HFFc6 (cell line): ENCODE results near the gene LRRTM4. TPM values are rescaled to one million over a fixed set of nuclear protein-coding genes. Genes with fewer than 3 reads are reported as not detected.

Source experiments
- DNase-seq: peaks from one replicate; pipeline ENCODE4 v3.0.0-alpha.2; 2018
- H3K27ac Mint-ChIP-seq: 2 replicates; pipeline ENCODE4 v1.8.0; 2020; ENCODE audit warnings: mild to moderate bottlenecking, mixed read lengths
- H3K27me3 Mint-ChIP-seq: 2 replicates; pipeline ENCODE4 v1.8.0; 2021; ENCODE audit warnings: mild to moderate bottlenecking, moderate library complexity, mixed read lengths; ENCODE audit not compliant: insufficient read depth
- H3K36me3 Mint-ChIP-seq: 2 replicates; pipeline ENCODE4 v1.8.0; 2021; ENCODE audit warnings: low read depth, mixed read lengths
- H3K4me1 Mint-ChIP-seq: 2 replicates; pipeline ENCODE4 v1.8.0; 2020; ENCODE audit warnings: low read depth, mixed read lengths
- H3K4me3 Mint-ChIP-seq: 2 replicates; pipeline ENCODE4 v1.8.0; 2020; ENCODE audit warnings: mild to moderate bottlenecking, moderate library complexity, mixed read lengths
- H3K9me3 Mint-ChIP-seq: 2 replicates; pipeline ENCODE4 v1.8.0; 2020; ENCODE audit warnings: mild to moderate bottlenecking, mixed read lengths
- total RNA-seq, 6 experiments: library from RNA; stranded (reverse); fragmentation: NEBNext Ultra II Directional; extraction: Animal tissue kit (Norgen Biotek cat#: 25700); gene quantifications; 2 replicates in 1 of 6; 3 replicates in 5 of 6; pipeline ENCODE4 v1.2.3, GENCODE V29; 2021
- TF ChIP-seq, protein P1 (sequence below): fragments of 200-600 bp; sonication (generic); IDR thresholded peaks from 2 replicates; pipeline ENCODE4 v1.5.0; 2021; ENCODE audit warnings: antibody characterized with exemption, mild to moderate bottlenecking

The LRRTM4 gene
- total RNA-seq, 6 experiments from 2014 or later: not detected

DNA sequence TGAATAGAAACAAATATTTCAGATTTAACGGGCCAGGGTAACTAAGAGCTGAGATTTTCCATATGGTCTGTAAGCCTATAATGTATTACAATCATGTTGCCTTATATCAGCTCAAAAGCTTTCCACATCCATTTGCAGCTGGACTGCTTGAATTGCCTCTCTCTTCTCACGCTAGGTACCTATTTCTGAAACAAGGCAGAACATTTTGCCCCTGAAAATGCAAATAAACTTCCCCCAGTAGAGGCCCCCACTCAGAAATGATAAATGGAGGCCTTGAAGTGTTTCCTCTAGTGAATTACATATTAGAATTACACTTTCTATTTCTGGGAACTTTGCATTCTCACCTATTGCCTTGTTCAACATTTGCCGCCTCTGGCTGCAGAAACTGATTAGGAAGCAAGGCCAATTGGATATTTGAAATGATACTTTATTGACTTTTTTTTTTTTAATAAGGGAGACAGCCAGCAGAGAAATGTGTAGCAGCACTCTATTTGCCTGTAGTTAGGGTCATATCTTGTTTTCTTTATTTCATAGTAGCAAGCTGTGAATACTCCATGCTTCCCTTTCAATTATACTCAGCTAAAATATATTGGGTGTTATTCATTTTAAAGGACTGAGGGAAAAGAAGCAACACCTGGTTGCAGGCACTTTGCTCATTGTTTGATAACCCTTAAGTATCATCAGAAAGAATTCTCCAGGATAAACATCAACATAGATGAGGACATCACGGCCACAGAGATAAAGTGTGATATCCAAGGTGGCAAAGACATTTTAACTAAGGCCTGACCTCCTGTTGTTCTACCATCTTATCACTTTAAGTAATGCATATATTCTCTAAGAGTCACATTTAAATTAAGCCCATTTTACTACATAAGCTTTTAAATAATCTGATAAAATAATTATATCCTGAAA, 505.5 kb downstream of the LRRTM4 start:
- Mint-ChIP-seq H3K9me3 (peaks cover 19% of the 10 kb centered on the region), H3K36me3 (no peaks in the 10 kb centered on the region; the same call in 1 of the 2 replicates), H3K27me3 (no peaks in the 10 kb centered on the region), H3K27ac (no peak overlapping the region), H3K4me3 (no peak overlapping the region), H3K4me1 (no peaks in the 10 kb centered on the region)
- TF ChIP-seq, protein P1, sequence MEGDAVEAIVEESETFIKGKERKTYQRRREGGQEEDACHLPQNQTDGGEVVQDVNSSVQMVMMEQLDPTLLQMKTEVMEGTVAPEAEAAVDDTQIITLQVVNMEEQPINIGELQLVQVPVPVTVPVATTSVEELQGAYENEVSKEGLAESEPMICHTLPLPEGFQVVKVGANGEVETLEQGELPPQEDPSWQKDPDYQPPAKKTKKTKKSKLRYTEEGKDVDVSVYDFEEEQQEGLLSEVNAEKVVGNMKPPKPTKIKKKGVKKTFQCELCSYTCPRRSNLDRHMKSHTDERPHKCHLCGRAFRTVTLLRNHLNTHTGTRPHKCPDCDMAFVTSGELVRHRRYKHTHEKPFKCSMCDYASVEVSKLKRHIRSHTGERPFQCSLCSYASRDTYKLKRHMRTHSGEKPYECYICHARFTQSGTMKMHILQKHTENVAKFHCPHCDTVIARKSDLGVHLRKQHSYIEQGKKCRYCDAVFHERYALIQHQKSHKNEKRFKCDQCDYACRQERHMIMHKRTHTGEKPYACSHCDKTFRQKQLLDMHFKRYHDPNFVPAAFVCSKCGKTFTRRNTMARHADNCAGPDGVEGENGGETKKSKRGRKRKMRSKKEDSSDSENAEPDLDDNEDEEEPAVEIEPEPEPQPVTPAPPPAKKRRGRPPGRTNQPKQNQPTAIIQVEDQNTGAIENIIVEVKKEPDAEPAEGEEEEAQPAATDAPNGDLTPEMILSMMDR: no peak
- DNase-seq: no peak

DNA sequence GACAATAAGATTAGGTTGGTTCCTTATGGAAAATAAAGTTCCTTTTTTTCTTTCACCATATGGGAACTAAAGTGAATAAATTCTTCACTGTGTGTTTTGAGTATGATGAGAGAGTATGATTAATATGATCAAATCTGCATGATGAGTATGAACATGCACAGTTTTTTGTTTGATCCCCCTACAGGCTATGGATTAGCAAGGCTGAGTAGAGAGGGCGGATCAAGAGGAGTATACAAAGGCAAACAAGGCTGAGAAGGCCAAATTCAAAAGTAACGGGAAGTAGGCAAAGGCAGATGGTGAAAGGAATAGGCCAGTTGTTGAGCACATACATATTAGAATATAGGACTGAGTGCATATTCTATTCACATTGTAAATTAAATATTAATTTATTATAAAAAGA, 508.2 kb downstream of the LRRTM4 start:
- TF ChIP-seq, protein P1: no peak
- no peak overlapping the region for H3K27ac Mint-ChIP-seq
- peaks cover 14% of the 10 kb centered on the region for H3K9me3 Mint-ChIP-seq
- no peak overlapping the region for H3K4me3 Mint-ChIP-seq
- H3K27me3 Mint-ChIP-seq: no peaks in the 10 kb centered on the region
- H3K4me1 Mint-ChIP-seq: no peaks in the 10 kb centered on the region
- DNase-seq: no peak
- H3K36me3 Mint-ChIP-seq: no peaks in the 10 kb centered on the region; the same call in 1 of the 2 replicates

DNA sequence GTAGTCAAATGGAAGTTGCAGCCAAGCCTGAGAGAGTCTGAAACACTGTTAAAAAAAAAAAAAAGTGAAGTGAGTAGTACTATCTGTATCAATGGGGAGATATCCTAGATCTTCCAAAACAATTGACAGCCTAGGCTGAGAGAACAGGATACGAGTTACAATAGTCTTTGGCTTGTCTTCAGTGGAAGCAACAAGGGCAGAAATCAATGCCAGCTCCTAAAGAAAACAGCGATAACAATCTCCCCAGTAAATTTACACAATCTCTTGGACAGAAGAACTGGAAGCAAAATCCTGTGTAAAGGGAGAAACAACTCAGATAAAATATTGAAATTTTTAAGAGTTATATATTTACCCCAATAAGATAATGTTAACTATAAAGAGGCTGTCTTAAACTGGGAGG, 508.7 kb downstream of the LRRTM4 start:
- H3K27ac Mint-ChIP-seq: no peak overlapping the region
- no peak overlapping the region for H3K4me3 Mint-ChIP-seq
- DNase-seq: no peak
- TF ChIP-seq, protein P1: no peak
- no peaks in the 10 kb centered on the region for H3K4me1 Mint-ChIP-seq
- no peaks in the 10 kb centered on the region for H3K27me3 Mint-ChIP-seq
- peaks cover 14% of the 10 kb centered on the region for H3K9me3 Mint-ChIP-seq
- no peaks in the 10 kb centered on the region; the same call in 1 of the 2 replicates for H3K36me3 Mint-ChIP-seq

DNA sequence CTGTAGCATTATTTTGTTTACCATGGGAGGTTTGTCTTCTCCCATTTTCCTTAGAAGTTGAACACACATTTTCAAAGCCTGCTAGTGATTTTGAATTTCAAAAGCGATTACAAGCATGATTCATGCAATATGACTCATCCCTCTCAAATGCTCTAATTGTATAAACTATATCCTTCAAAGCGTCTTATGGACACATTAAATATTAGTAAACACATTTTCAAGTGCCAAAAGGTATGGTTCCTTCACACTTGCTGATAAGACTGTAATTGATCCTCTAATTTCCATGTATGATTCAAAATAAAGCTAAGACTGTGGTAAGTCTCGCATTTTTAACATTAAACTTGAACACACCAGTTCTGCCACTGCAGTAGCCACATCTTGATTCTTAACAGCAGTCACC, 512.9 kb downstream of the LRRTM4 start:
- no peaks in the 10 kb centered on the region for H3K4me1 Mint-ChIP-seq
- DNase-seq: no peak

DNA sequence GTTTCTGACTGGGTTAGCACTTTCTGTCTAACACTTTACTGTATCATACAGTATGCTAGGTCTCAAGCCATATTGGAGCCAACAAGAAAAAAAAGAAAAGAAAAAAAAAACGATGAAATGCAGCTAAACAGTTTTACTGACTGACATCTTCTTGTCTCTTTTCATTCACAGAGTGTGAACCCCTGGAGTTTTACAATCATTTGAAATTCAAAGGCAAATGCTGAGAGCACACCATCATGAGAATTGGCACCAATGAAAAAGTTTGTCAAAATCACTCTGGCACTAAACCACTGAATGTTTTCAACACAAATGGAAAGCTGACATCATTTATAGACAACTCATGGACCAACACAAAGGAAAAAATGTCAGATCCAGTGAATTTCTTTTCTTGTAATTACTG, 513.3 kb downstream of the LRRTM4 start:
- no peaks in the 10 kb centered on the region for H3K27me3 Mint-ChIP-seq
- H3K27ac Mint-ChIP-seq: no peak overlapping the region
- TF ChIP-seq, protein P1: no peak
- 0 out of 2 replicates have a peak, but pooled peaks cover under 1% of the 10 kb centered on the region for H3K36me3 Mint-ChIP-seq
- H3K9me3 Mint-ChIP-seq: peaks cover 29% of the 10 kb centered on the region
- no peak for DNase-seq
- no peaks in the 10 kb centered on the region for H3K4me1 Mint-ChIP-seq
- H3K4me3 Mint-ChIP-seq: no peak overlapping the region

More for the DNA sequence above, 512.9 kb downstream of the LRRTM4 start:
- Mint-ChIP-seq H3K36me3 (no peaks in the 10 kb centered on the region), H3K27ac (no peak overlapping the region), H3K27me3 (no peaks in the 10 kb centered on the region), H3K4me3 (no peak overlapping the region), H3K9me3 (peaks cover 29% of the 10 kb centered on the region)
- TF ChIP-seq, protein P1: no peak
